SK-N-SH treated with all-trans-retinoic acid at 6 μM for 48 hours (cell line): Measurements from ENCODE around the gene GAD1.

Experiments used
- ATAC-seq: fragments of 200-7000 bp; cut with Tn5 transposase; 3 replicates; pipeline ENCODE4 v1.9.1; 2020; ENCODE audit warnings: mild to moderate bottlenecking, moderate library complexity
- ARNTL ChIP-seq: fragments of 450-650 bp; formaldehyde crosslinking; IDR thresholded peaks from 2 replicates; pipeline ENCODE4 v1.5.0; 2020; ENCODE audit warnings: low read depth, mild to moderate bottlenecking, moderate library complexity, borderline replicate concordance
- BACH2 ChIP-seq: fragments of 250-450 bp; sonication (Bioruptor Pico); IDR thresholded peaks from 2 replicates; pipeline ENCODE4 v1.9.0; 2021; ENCODE audit warnings: mild to moderate bottlenecking, borderline replicate concordance
- CSDC2 ChIP-seq: fragments of 250-450 bp; sonication (Bioruptor Pico); IDR thresholded peaks from 2 replicates; pipeline ENCODE4 v1.5.0; 2020; ENCODE audit warnings: mild to moderate bottlenecking, moderate library complexity
- ESRRG ChIP-seq: fragments of 250-450 bp; sonication (Bioruptor Pico); IDR thresholded peaks from 2 replicates; pipeline ENCODE4 v1.6.1; 2021; ENCODE audit warnings: mild to moderate bottlenecking
- GLIS3 ChIP-seq: fragments of 250-450 bp; sonication (Bioruptor Pico); IDR thresholded peaks from 2 replicates; pipeline ENCODE4 v1.5.0; 2020; ENCODE audit warnings: mild to moderate bottlenecking, moderate library complexity
- ISL1 ChIP-seq: fragments of 250-450 bp; sonication (Bioruptor Pico); IDR thresholded peaks from 2 replicates; pipeline ENCODE4 v2.1.2; 2022; ENCODE audit warnings: mild to moderate bottlenecking, moderate library complexity
- OSR1 ChIP-seq: fragments of 250-450 bp; sonication (Bioruptor Pico); IDR thresholded peaks from 2 replicates; pipeline ENCODE4 v1.8.0; 2022; ENCODE audit warnings: moderate library complexity, mild to moderate bottlenecking, inconsistent platforms
- PPARA ChIP-seq: fragments of 250-450 bp; sonication (Bioruptor Pico); IDR thresholded peaks from 2 replicates; pipeline ENCODE4 v1.5.0; 2020; ENCODE audit warnings: mild to moderate bottlenecking, borderline replicate concordance
- RARB ChIP-seq: fragments of 250-450 bp; sonication (Bioruptor Pico); IDR thresholded peaks from 2 replicates; pipeline ENCODE4 v1.8.0; 2021; ENCODE audit warnings: mild to moderate bottlenecking, moderate library complexity
- SNAI2 ChIP-seq: fragments of 250-450 bp; sonication (Bioruptor Pico); IDR thresholded peaks from 2 replicates; pipeline ENCODE4 v1.5.0; 2020; ENCODE audit warnings: mild to moderate bottlenecking, moderate library complexity
- TCF4 ChIP-seq: fragments of 250-450 bp; sonication (Bioruptor Pico); IDR thresholded peaks from 2 replicates; pipeline ENCODE4 v1.8.0; 2021; ENCODE audit warnings: mild to moderate bottlenecking, moderate library complexity, borderline replicate concordance
- TOX ChIP-seq: fragments of 250-450 bp; sonication (Bioruptor Pico); IDR thresholded peaks from 2 replicates; pipeline ENCODE4 v1.8.0; 2021; ENCODE audit warnings: mild to moderate bottlenecking, moderate library complexity, borderline replicate concordance
- ZC3H10 ChIP-seq: fragments of 250-450 bp; sonication (Bioruptor Pico); IDR thresholded peaks from 2 replicates; pipeline ENCODE4 v1.5.1; 2021; ENCODE audit warnings: mild to moderate bottlenecking, moderate library complexity
- ZFP30 ChIP-seq: fragments of 450-650 bp; formaldehyde crosslinking; IDR thresholded peaks from 2 replicates; pipeline ENCODE4 v1.5.0; 2022; ENCODE audit warnings: mild to moderate bottlenecking, moderate library complexity
- ZNF565 ChIP-seq: fragments of 450-650 bp; formaldehyde crosslinking; conservative IDR thresholded peaks from 2 replicates; pipeline ENCODE4 v1.5.0; 2020; ENCODE audit warnings: low read depth, mild to moderate bottlenecking, moderate library complexity
- ZNF70 ChIP-seq: fragments of 450-650 bp; formaldehyde crosslinking; IDR thresholded peaks from 2 replicates; pipeline ENCODE4 v1.5.0; 2020; ENCODE audit warnings: mild to moderate bottlenecking, moderate library complexity
- ZNF8 ChIP-seq: fragments of 450-650 bp; formaldehyde crosslinking; IDR thresholded peaks from 2 replicates; pipeline ENCODE4 v1.5.0; 2020; ENCODE audit warnings: mild to moderate bottlenecking, moderate library complexity
- TF ChIP-seq, protein P1 (sequence below): fragments of 250-450 bp; sonication (Bioruptor Pico); IDR thresholded peaks from 2 replicates; pipeline ENCODE4 v1.5.1; 2020; ENCODE audit warnings: low read depth, mild to moderate bottlenecking, moderate library complexity
- TF ChIP-seq, protein P2 (sequence below): fragments of 250-450 bp; sonication (Bioruptor Pico); IDR thresholded peaks from 2 replicates; pipeline ENCODE4 v1.8.0; 2020; ENCODE audit warnings: mild to moderate bottlenecking, moderate library complexity, borderline replicate concordance
- TF ChIP-seq, protein P3 (sequence below): fragments of 250-450 bp; sonication (Bioruptor Pico); IDR thresholded peaks from 2 replicates; pipeline ENCODE4 v1.5.0; 2020; ENCODE audit warnings: mild to moderate bottlenecking, moderate library complexity
- TF ChIP-seq, protein P4 (sequence below): fragments of 250-450 bp; sonication (Bioruptor Pico); IDR thresholded peaks from 2 replicates; pipeline ENCODE4 v1.8.0; 2021; ENCODE audit warnings: low read depth, mild to moderate bottlenecking, moderate library complexity, borderline replicate concordance

The GAD1 gene

DNA sequence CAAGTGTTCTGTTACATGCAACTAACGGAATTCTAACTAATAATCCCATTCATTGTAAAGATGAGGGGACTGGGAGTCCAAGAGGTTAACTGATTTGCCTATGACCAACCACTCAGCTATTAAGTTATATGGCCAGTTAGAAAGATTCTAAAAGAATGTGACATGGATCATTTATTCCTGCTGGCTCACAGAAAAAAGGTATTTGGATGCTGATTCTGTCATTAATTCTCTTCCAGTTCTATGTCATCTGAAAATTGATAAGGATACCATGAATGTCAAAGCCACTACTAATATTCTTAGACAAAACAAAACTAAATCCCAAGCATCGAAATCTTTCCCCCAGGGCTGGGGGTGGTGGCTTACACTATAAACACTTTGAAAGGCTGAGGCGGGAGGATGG is 71.2 kb downstream of the GAD1 start:
- TF ChIP-seq ZNF8 (CRISPR knock-in tag) (no peak), ZFP30 (CRISPR knock-in tag) (no peak)
- ATAC-seq: no peak

DNA sequence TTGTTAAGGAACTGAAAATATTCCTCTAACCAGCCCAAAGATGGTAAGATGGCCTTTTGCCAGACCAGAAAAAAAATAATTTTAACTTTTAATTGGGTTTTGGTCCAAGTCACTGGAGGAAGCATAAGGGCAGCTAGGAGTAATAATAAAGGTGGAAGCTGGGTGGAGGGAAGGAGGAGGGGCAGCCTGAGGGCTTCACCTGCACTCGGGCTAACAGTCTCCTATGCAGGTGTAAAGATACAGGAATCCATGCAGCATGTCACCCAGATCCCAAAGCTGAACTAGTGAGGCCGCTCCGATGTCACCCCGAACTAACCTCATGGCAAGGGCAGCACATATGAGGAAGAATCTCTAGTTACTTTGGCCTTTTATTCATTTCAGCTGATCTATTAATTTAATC is 75.2 kb downstream of the GAD1 start:
- no peak for ATAC-seq

DNA sequence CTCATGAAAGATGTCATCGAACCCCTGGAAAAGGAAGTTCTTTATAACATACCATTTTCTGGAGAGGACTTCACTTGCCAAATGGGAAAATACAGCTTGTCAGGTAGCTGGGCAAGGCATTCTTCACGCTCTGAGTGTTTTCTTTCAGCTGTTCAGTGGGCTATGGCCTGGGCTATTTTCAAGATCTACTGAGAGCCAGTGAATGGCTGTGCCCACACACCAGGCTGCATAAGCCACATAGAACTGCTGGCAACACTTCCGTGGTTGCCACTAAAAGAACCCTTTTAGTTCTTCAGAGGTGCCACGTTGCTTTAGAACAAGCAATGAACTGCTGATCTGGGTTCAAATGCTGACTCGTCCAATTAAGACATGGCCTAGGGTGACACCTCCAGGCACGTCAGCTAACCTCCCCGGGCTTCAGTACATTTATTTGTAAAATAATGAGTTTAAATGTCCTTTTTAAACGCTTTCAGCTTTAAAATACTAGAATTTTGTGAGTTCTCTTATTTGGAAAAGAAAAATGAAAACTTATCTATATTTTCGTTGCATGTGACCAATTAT is 75.8 kb downstream of the GAD1 start:
- no peak for TF ChIP-seq ESRRG (CRISPR knock-in tag)
- no peak for TF ChIP-seq GLIS3 (CRISPR knock-in tag)
- TF ChIP-seq, protein P1, sequence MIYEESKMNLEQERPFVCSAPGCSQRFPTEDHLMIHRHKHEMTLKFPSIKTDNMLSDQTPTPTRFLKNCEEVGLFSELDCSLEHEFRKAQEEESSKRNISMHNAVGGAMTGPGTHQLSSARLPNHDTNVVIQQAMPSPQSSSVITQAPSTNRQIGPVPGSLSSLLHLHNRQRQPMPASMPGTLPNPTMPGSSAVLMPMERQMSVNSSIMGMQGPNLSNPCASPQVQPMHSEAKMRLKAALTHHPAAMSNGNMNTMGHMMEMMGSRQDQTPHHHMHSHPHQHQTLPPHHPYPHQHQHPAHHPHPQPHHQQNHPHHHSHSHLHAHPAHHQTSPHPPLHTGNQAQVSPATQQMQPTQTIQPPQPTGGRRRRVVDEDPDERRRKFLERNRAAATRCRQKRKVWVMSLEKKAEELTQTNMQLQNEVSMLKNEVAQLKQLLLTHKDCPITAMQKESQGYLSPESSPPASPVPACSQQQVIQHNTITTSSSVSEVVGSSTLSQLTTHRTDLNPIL: no peak
- no peak for TF ChIP-seq RARB (CRISPR knock-in tag)
- no peak for ATAC-seq

More for the DNA sequence above, 75.2 kb downstream of the GAD1 start:
- TF ChIP-seq CSDC2 (CRISPR knock-in tag) (no peak), ARNTL (no peak), ISL1 (CRISPR knock-in tag) (no peak), ZNF8 (CRISPR knock-in tag) (no peak), ZC3H10 (no peak), TOX (no peak), TCF4 (CRISPR knock-in tag) (no peak), ZNF70 (CRISPR knock-in tag) (no peak), ZFP30 (CRISPR knock-in tag) (no peak), ZNF565 (no peak), RARB (CRISPR knock-in tag) (no peak), SNAI2 (no peak), BACH2 (no peak)
- TF ChIP-seq, protein P2, sequence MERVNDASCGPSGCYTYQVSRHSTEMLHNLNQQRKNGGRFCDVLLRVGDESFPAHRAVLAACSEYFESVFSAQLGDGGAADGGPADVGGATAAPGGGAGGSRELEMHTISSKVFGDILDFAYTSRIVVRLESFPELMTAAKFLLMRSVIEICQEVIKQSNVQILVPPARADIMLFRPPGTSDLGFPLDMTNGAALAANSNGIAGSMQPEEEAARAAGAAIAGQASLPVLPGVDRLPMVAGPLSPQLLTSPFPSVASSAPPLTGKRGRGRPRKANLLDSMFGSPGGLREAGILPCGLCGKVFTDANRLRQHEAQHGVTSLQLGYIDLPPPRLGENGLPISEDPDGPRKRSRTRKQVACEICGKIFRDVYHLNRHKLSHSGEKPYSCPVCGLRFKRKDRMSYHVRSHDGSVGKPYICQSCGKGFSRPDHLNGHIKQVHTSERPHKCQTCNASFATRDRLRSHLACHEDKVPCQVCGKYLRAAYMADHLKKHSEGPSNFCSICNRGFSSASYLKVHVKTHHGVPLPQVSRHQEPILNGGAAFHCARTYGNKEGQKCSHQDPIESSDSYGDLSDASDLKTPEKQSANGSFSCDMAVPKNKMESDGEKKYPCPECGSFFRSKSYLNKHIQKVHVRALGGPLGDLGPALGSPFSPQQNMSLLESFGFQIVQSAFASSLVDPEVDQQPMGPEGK (CRISPR knock-in tag): no peak
- TF ChIP-seq, protein P3, sequence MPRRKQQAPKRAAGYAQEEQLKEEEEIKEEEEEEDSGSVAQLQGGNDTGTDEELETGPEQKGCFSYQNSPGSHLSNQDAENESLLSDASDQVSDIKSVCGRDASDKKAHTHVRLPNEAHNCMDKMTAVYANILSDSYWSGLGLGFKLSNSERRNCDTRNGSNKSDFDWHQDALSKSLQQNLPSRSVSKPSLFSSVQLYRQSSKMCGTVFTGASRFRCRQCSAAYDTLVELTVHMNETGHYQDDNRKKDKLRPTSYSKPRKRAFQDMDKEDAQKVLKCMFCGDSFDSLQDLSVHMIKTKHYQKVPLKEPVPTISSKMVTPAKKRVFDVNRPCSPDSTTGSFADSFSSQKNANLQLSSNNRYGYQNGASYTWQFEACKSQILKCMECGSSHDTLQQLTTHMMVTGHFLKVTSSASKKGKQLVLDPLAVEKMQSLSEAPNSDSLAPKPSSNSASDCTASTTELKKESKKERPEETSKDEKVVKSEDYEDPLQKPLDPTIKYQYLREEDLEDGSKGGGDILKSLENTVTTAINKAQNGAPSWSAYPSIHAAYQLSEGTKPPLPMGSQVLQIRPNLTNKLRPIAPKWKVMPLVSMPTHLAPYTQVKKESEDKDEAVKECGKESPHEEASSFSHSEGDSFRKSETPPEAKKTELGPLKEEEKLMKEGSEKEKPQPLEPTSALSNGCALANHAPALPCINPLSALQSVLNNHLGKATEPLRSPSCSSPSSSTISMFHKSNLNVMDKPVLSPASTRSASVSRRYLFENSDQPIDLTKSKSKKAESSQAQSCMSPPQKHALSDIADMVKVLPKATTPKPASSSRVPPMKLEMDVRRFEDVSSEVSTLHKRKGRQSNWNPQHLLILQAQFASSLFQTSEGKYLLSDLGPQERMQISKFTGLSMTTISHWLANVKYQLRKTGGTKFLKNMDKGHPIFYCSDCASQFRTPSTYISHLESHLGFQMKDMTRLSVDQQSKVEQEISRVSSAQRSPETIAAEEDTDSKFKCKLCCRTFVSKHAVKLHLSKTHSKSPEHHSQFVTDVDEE (CRISPR knock-in tag): no peak

DNA sequence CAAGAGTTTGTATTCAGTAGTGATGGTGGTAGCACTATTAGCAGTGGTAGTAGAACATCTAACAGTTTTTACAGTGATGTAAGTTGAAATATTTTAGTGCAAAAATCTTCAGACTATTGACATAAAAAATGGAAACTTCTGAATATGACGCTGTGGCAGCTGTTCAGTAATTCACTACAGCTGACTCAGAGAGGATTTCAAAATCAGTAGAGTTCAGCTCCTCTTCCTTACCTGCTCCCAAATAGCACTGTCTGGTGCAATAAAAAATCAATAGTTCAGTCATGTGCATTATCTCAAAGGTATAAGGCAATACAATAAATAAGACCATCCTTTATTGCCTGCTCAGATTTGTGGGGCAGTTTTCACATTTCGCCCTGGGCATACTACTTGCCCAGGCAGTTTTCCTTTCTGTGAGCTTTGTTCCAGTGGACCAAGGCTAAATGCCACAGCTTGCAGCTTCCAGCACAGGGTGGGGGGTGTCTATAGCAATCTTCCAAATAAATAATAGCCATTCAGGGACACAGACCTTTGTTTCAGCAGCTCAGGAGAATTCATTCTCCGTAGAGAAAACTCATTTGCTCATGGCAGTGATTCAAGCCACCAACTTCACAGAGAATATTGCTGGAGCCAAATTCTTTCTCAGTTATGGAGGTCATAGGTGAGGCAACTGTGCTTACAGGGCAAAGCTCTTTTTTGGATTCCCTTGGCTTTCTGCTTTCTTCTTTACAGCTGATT is 78.5 kb downstream of the GAD1 start:
- ATAC-seq: peak; percentile 47; the same call in 2 of the 3 replicates
- TF ChIP-seq, protein P2 (CRISPR knock-in tag): no peak
- TF ChIP-seq RARB (CRISPR knock-in tag) (no peak), ARNTL (no peak), OSR1 (no peak), PPARA (no peak), GLIS3 (CRISPR knock-in tag) (no peak), TOX (no peak), ZC3H10 (no peak), CSDC2 (CRISPR knock-in tag) (no peak), ZNF8 (CRISPR knock-in tag) (no peak), ZFP30 (CRISPR knock-in tag) (no peak), ESRRG (CRISPR knock-in tag) (no peak), ZNF70 (CRISPR knock-in tag) (no peak)
- TF ChIP-seq, protein P1: no peak
- TF ChIP-seq, protein P3 (CRISPR knock-in tag): no peak
- TF ChIP-seq, protein P4, sequence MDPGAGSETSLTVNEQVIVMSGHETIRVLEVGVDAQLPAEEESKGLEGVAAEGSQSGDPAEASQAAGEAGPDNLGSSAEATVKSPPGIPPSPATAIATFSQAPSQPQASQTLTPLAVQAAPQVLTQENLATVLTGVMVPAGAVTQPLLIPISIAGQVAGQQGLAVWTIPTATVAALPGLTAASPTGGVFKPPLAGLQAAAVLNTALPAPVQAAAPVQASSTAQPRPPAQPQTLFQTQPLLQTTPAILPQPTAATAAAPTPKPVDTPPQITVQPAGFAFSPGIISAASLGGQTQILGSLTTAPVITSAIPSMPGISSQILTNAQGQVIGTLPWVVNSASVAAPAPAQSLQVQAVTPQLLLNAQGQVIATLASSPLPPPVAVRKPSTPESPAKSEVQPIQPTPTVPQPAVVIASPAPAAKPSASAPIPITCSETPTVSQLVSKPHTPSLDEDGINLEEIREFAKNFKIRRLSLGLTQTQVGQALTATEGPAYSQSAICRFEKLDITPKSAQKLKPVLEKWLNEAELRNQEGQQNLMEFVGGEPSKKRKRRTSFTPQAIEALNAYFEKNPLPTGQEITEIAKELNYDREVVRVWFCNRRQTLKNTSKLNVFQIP (CRISPR knock-in tag): no peak
